Pancreas (tissue), 10 donors: ENCODE data around the gene RPL18. TPM values are rescaled to one million over a fixed set of nuclear protein-coding genes. Genes with fewer than 3 reads are reported as not detected.
A peak's percentile ranks its signal among the peaks of the same experiment; 100 is the strongest.

Experiments used
- ATAC-seq, 4 donors: fragments of 200-7000 bp; cut with Tn5 transposase; one replicate each; pipeline versions ENCODE4 v1.8.0 to v1.9.1; 2020; ENCODE audit warnings: mild to moderate bottlenecking in 4 of 4, moderate library complexity in 4 of 4
- DNase-seq, 6 donors: peaks; one replicate each; pipeline ENCODE4 v3.0.0-alpha.2; 2020
- FAIRE-seq: peaks from 2 replicates; lab custom pipeline; 2012; peaks lifted over from hg19 to GRCh38; lab: Jason Lieb, UNC
- H3K27ac ChIP-seq, 4 donors: fragments of 200-600 bp; sonication (generic); 1 replicate in 3 of 4; 2 replicates in 1 of 4; pipeline versions ENCODE4 v1.5.0 to v1.8.0; 2020
- H3K27me3 ChIP-seq, 4 donors: fragments of 200-600 bp; one replicate each; pipeline ENCODE4 v1.8.0; 2021
- H3K36me3 ChIP-seq, 3 donors: fragments of 200-600 bp; sonication (generic) in 1 of 3; one replicate each; pipeline versions ENCODE4 v1.5.0 to v1.8.0; 2020 to 2021
- H3K4me1 ChIP-seq, 3 donors: fragments of 200-600 bp; one replicate each; pipeline ENCODE4 v1.8.0; 2021
- H3K4me3 ChIP-seq, 4 donors: fragments of 200-600 bp; sonication (generic) in 2 of 4; one replicate each; pipeline versions ENCODE4 v1.5.0 to v1.8.0; 2020 to 2021
- H3K9me3 ChIP-seq, 4 donors: fragments of 200-600 bp; one replicate each; pipeline ENCODE4 v1.8.0; 2021
- WGBS, 2 donors: extraction: QIAGEN DNeasy Blood & Tissue Kit; methylation state at CpG; one replicate each; pipeline ENCODE4 v1.1.7; 2013; 5-methylcytosine and 5-hydroxymethylcytosine counted together
- intact Hi-C, 3 donors: fragments of 100-400 bp; cut with DNase I; formaldehyde crosslinking; loops; one replicate each; pipeline versions ENCODE4 v1.11.1 to v1.14.2; 2022
- polyA plus RNA-seq, 2 donors: library from polyadenylated mRNA; stranded (reverse); fragments of 200-250 nt; gene quantifications; one replicate each; pipeline ENCODE4 v1.2.3, GENCODE V29; 2013
- total RNA-seq, 6 donors: library from RNA; stranded (reverse); fragmentation: NEBNext Ultra II Directional in 4 of 6; extraction: Animal tissue kit (Norgen Biotek cat#: 25700) in 4 of 6; gene quantifications; one replicate each; pipeline versions ENCODE4 v1.2.1 to v1.2.4, GENCODE V29; 2021 to 2023
- TF ChIP-seq, protein P1 (sequence below), 4 donors: fragments of 200-600 bp; sonication (generic) in 3 of 4; IDR thresholded peaks; one replicate each; pipeline versions ENCODE4 v1.5.0 to v1.8.0; 2021; ENCODE audit warnings: antibody characterized with exemption in 4 of 4
- donor health status: healthy with polysubstance abuse.
- donor health status: DM: no; HTN: no; CAD: no; lungs with moderate emphysema.
- donor health status: DM: no; HTN: no; CAD: no.
- donor health status: control.
- donor health status: control.
- donor health status: Bipolar disorder and iron deficiency.
- donor health status: DM: yes; HTN: yes; CAD: no.
- donor health status: DM: no; HTN: no; CAD: no.
- donor health status: DM: no; HTN: no; CAD: no.
- donor health status: DM: yes; HTN: yes; CAD: no.

The RPL18 gene
- total and polyA plus RNA-seq, 8 donors: 881 to 2,344 (median 1,245) TPM

DNA sequence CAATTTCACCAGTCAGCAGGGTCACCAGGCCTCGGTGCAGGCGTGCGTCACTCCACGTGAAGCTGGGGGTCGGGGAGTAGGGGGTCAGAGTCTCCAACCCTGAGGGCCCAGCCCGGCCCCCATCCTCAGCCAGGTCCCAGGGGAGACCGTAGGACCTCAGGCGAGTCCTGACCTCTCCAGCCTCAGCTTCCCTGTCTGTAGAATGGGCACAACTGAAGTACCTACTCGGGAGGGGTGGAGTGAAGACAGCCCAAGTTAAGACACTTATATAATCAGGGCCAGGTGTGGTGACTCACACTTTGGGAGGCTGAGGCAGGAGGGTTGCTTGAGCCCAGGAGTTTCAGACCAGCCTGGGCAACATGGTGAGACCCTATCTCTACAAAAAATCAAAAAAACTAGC, 15.1 kb downstream of the RPL18 start:
- TF ChIP-seq, protein P1, sequence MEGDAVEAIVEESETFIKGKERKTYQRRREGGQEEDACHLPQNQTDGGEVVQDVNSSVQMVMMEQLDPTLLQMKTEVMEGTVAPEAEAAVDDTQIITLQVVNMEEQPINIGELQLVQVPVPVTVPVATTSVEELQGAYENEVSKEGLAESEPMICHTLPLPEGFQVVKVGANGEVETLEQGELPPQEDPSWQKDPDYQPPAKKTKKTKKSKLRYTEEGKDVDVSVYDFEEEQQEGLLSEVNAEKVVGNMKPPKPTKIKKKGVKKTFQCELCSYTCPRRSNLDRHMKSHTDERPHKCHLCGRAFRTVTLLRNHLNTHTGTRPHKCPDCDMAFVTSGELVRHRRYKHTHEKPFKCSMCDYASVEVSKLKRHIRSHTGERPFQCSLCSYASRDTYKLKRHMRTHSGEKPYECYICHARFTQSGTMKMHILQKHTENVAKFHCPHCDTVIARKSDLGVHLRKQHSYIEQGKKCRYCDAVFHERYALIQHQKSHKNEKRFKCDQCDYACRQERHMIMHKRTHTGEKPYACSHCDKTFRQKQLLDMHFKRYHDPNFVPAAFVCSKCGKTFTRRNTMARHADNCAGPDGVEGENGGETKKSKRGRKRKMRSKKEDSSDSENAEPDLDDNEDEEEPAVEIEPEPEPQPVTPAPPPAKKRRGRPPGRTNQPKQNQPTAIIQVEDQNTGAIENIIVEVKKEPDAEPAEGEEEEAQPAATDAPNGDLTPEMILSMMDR (IDR thresholded peaks at IDR 0.05): no peak
- 87 to 93% methylated on average over 9 of the region's 9 CpGs for WGBS, 2 donors

DNA sequence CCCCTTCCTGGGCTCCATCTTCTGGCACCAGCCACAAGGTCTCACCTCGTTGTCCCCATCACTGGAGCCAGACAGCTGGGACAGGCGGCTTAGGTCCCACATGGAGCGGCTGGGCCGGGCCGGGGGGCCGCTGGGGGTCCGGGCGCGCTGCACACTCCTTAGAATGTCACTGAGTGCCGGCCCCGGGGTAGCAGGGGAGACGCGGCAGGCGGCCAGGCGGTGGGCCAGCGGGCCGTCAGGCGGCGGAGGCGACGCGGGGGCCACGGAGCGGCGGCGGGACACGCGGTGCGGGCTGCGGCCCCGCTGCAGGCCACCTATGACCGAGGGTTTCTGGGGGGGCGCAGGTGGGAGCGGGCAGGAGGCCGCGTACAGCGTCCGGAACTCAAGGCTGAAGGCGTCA, 15.5 kb downstream of the RPL18 start:
- WGBS, 2 donors: 84 to 91% methylated on average over 39 of the region's 39 CpGs
- ATAC-seq: no peak
- no peak overlapping the region for H3K27ac ChIP-seq

More for the DNA sequence above, 15.1 kb downstream of the RPL18 start:
- FAIRE-seq: no peak
- Histone ChIP-seq H3K9me3 (no peaks in the 10 kb centered on the region), H3K27ac (no peak overlapping the region), H3K4me1 (no peaks in the 10 kb centered on the region), H3K4me3 (no peak overlapping the region), H3K27me3 (no peaks in the 10 kb centered on the region), H3K36me3 (no peaks in the 10 kb centered on the region)
- DNase-seq: no peak
- ATAC-seq: no peak
- intact Hi-C loops: no loop called here

DNA sequence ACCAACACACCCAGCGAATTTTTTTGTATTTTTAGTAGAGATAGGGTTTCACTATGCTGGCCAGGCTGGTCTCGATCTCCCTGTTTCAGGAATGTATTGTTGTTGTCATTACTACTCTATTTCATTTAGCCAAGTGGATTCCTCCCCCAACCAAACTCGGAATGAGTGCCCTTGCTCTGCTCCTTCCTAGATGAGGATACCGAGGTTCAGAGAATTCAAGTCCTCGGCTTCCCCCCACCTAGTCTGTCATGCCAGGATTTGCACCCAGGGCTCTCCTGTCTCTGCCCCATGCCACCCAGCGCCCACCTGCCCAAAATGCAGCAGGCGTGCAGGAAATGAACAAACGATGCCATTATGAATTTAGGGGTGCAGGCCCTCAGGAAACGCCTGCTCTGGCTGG, 16.0 kb downstream of the RPL18 start:
- no peaks in the 10 kb centered on the region for H3K9me3 ChIP-seq
- H3K27me3 ChIP-seq: no peaks in the 10 kb centered on the region
- no peak for DNase-seq
- intact Hi-C loops: no loop called here
- H3K4me1 ChIP-seq: no peaks in the 10 kb centered on the region
- no peak overlapping the region for H3K27ac ChIP-seq
- ATAC-seq: no peak
- FAIRE-seq: no peak
- TF ChIP-seq, protein P1 (IDR thresholded peaks at IDR 0.05): no peak
- WGBS, 2 donors: 67 to 84% methylated on average over 9 of the region's 9 CpGs
- no peaks in the 10 kb centered on the region for H3K36me3 ChIP-seq
- H3K4me3 ChIP-seq: no peak overlapping the region

More for the DNA sequence above, 15.5 kb downstream of the RPL18 start:
- no peak for FAIRE-seq
- Histone ChIP-seq H3K4me3 (no peak overlapping the region), H3K4me1 (no peaks in the 10 kb centered on the region), H3K9me3 (no peaks in the 10 kb centered on the region), H3K27me3 (no peaks in the 10 kb centered on the region), H3K36me3 (no peaks in the 10 kb centered on the region)
- no peak for DNase-seq
- intact Hi-C loops: no loop called here
- TF ChIP-seq, protein P1 (IDR thresholded peaks at IDR 0.05): no peak

DNA sequence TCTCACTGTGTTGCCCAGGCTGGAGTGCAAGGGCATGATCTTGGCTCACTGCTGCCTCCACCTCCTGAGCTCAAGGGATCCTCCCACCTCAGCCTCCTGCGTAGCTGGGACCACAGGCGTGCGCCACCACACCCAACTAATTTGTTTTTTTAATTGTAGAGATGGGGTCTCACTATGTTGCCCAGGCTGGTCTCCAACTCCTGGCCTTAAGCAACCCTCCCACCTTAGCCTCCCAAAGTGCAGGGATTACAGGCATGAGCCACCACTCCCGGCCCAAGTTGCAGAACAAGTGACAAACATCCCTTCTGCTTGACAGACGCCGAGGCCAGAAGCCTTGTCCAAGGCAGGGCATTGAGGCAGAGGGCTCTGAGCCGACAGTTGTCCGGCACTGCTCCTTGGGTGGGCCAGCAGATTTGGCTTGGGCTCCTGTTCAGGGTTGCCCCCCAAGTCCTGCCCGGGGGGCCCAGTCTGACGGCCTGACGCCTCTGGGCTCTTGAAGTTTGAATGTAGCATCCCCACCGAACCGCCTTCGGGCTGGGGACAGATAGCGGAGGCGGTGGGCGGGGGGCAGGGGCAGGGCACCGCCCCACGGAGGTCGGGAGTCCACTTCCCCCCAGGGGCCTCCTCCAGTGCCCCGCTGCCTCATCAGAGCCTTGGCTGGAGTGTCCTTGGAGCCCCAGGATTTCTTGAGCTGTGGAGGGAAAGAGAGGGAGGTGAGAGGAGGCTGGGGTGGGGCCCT, 18.1 kb downstream of the RPL18 start:
- Histone ChIP-seq H3K27ac (no peak overlapping the region), H3K27me3 (no peaks in the 10 kb centered on the region), H3K4me1 (no peaks in the 10 kb centered on the region), H3K4me3 (no peak overlapping the region), H3K9me3 (no peaks in the 10 kb centered on the region), H3K36me3 (no peaks in the 10 kb centered on the region)
- FAIRE-seq (no peak), ATAC-seq (no peak), DNase-seq (peak in 1 of 6 donors; percentile 62)
- WGBS, 2 donors: 78 to 89% methylated on average over 19 to 21 of the region's 21 CpGs
- intact Hi-C loops: no loop called here
- TF ChIP-seq, protein P1 (IDR thresholded peaks at IDR 0.05): no peak
